IPS DF 6.9 (cell line): Measurements from ENCODE around the gene DLGAP1.
A peak's percentile ranks its signal among the peaks of the same experiment; 100 is the strongest.
"Not testable (repeated sequence)": the region's sequence is repeated elsewhere in the genome, so short reads cannot be mapped to it uniquely, and the experiment has no call there.

Experiments
- DNase-seq: peaks from one replicate; pipeline ENCODE4 v3.0.0-alpha.2; 2013; ENCODE audit warnings: low read depth, low spot score
- H3K27ac ChIP-seq: one replicate; pipeline ENCODE4 v1.5.1; 2013; ENCODE audit warnings: low read length, control low read depth
- H3K27me3 ChIP-seq: 2 replicates; pipeline ENCODE4 v1.6.1; 2013; ENCODE audit warnings: mild to moderate bottlenecking, low read length; ENCODE audit not compliant: control insufficient read depth, insufficient read depth
- H3K36me3 ChIP-seq: 2 replicates; pipeline ENCODE4 v1.6.1; 2013; ENCODE audit warnings: low read length; ENCODE audit not compliant: control insufficient read depth, insufficient read depth
- H3K4me1 ChIP-seq: 2 replicates; pipeline ENCODE4 v1.6.1; 2013; ENCODE audit warnings: low read length; ENCODE audit not compliant: control insufficient read depth, insufficient read depth
- H3K4me3 ChIP-seq: 2 replicates; pipeline ENCODE4 v1.5.1; 2013; ENCODE audit warnings: mild to moderate bottlenecking, low read length
- H3K9me3 ChIP-seq: 2 replicates; pipeline ENCODE4 v1.6.1; 2013; ENCODE audit warnings: low read length, inconsistent platforms; ENCODE audit not compliant: control insufficient read depth, insufficient read depth
- WGBS: extraction: QIAGEN DNeasy Blood & Tissue Kit; methylation state at CpG from one replicate; pipeline ENCODE4 v1.1.7; 2013; ENCODE audit warnings: mixed read lengths, missing lambda C conversion rate; ENCODE audit not compliant: insufficient read length, insufficient coverage; 5-methylcytosine and 5-hydroxymethylcytosine counted together

DLGAP1 gene

DNA sequence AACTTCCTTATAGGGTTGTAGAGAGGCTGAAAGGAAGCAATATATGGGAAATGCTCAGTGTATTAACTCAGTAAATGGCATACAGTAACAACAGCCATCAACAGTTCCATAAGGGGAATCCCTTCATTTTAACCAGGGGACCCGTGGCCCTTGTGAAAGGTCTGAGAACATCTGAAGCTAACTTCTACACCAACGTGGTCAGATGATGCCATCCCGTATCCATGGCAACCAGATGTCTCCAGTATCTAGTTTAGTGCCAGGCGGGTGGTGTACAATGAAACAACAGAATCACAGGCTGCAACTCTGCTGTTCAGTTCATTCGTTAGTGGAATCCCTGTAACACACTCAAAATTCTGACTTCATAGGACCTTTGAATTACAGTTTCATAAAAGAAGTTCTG, 842.8 kb downstream of the DLGAP1 start:
- no peaks in the 10 kb centered on the region for H3K9me3 ChIP-seq
- DNase-seq = no peak
- no peak overlapping the region for H3K27ac ChIP-seq
- peaks cover 1% of the 10 kb centered on the region; the same call in 1 of the 2 replicates for H3K4me1 ChIP-seq
- no peaks in the 10 kb centered on the region for H3K27me3 ChIP-seq
- no CpG with 5 or more reads among the region's 5 CpGs for WGBS
- no peak overlapping the region for H3K4me3 ChIP-seq
- peaks cover 3% of the 10 kb centered on the region; the same call in 1 of the 2 replicates for H3K36me3 ChIP-seq

DNA sequence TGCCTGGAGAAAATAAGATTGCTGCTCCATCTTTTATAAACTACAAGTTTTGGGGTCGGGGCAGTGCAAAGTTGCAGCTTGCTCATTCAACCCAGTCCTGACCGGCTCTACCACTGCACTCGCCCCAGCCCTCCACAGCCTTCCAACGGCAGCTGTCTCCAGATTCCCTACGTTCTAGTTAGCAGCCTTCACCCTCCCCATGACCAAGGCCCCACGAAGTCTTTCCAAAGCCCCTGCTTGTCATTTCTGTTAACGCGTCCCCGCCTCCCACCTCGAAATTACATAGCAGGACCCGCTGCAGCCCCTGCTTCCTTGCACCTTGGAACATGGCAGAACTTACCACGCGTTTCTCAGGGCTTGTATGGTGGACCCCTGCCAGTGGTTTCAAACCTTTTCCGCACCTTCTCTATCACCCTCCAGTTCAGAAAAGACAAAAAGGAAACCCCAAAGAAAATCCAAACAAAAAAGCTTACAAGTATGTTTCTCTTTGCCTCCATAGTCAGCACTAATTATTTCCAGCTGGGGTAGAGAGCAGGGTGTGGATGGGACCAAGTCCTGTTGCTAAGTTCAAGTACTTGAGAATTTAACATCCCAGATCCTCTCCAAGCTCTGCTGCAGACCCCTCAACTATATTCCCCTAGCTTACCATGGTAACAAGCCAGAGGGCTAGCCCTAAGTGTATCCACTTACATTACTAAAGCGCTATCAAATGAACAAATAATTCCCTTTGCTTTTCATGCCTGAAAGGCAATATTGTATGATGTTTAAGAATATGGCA, 843.6 kb downstream of the DLGAP1 start:
- no CpG with 5 or more reads among the region's 15 CpGs for WGBS
- peaks cover 3% of the 10 kb centered on the region; the same call in 1 of the 2 replicates for H3K36me3 ChIP-seq
- DNase-seq = no peak
- H3K9me3 ChIP-seq = no peaks in the 10 kb centered on the region
- no peaks in the 10 kb centered on the region for H3K27me3 ChIP-seq
- no peak overlapping the region for H3K27ac ChIP-seq
- no peak overlapping the region for H3K4me3 ChIP-seq
- H3K4me1 ChIP-seq = peaks cover 1% of the 10 kb centered on the region; the same call in 1 of the 2 replicates

DNA sequence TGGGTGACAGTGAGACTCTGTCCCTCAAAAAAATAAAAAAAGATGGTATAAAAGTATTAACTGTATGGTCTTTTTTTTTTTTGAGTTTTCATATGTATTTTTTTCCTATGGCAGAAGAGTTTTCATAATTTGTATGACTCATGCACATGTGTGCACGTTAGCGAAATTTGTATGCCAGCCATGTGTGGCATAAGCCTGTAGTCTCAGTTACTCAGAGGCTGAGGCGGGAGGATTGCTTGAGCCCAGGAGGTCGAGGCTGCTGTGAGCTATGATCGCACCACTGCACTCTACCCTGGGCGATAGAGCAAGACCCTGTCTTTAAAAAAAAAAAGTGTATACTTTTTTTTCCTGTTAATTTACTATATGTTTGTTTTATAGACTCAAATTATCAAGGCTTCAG, 844.3 kb downstream of the DLGAP1 start:
- WGBS = no CpG with 5 or more reads among the region's 6 CpGs
- peaks cover 1% of the 10 kb centered on the region; the same call in 1 of the 2 replicates for H3K4me1 ChIP-seq

DNA sequence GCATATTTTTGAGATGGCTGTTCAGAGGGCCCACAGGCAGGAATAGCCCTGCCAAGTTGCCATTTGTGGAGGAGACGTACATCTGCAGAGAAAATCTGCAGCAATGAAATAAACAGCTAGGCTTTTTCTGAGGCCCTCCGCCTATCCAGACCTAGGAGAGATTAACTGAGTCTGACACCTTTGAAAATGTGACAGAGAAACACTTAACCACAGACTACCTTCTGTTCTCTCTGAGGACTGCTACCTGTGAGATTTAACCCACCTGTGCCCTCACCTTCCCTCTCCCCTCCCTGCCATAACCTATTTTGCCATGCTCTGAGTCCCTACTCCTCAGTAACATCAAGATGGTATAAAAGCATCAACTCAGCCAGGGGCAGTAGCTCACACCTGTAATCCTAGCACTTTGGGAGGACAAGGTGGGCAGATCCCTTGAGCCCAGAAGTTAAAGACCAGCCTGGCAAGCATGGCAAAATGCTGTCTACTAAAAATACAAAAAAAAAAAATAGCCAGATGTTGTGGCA, 844.9 kb downstream of the DLGAP1 start:
- Histone ChIP-seq H3K9me3 (no peaks in the 10 kb centered on the region), H3K27me3 (no peaks in the 10 kb centered on the region), H3K36me3 (peaks cover 3% of the 10 kb centered on the region; the same call in 1 of the 2 replicates), H3K4me1 (peaks cover 1% of the 10 kb centered on the region; the same call in 1 of the 2 replicates), H3K4me3 (no peak overlapping the region), H3K27ac (no peak overlapping the region)
- DNase-seq = no peak
- WGBS = no CpG with 5 or more reads among the region's 2 CpGs

More for the DNA sequence above, 844.3 kb downstream of the DLGAP1 start:
- no peaks in the 10 kb centered on the region for H3K9me3 ChIP-seq
- H3K36me3 ChIP-seq = peaks cover 3% of the 10 kb centered on the region; the same call in 1 of the 2 replicates
- no peak overlapping the region for H3K27ac ChIP-seq
- H3K4me3 ChIP-seq = no peak overlapping the region
- no peaks in the 10 kb centered on the region for H3K27me3 ChIP-seq
- no peak for DNase-seq

DNA sequence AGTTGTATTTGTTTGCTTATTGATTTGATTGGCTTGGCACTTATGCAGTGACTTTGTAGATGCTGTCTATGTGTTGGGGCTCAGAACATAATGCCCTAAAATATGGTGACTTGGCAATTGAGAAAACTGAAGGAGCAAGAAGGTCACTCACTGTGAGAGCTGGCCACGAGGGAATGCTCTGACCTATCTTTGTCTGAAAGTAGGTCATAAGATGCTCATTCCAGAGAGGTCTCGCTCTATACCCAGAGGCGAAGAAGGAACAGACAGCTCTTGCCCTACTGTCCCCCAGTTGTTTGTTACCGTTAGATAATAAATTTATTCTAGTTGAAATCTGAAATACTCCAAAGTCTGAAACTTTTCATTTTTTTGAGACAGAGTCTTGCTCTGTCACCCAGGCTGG, 846.6 kb downstream of the DLGAP1 start:
- no peaks in the 10 kb centered on the region for H3K27me3 ChIP-seq
- H3K27ac ChIP-seq = no peak overlapping the region
- H3K4me1 ChIP-seq = peaks cover 1% of the 10 kb centered on the region; the same call in 1 of the 2 replicates
- peaks cover 3% of the 10 kb centered on the region; the same call in 1 of the 2 replicates for H3K36me3 ChIP-seq
- H3K4me3 ChIP-seq = no peak overlapping the region
- WGBS = no CpG with 5 or more reads among the region's 4 CpGs
- H3K9me3 ChIP-seq = no peaks in the 10 kb centered on the region
- DNase-seq = no peak

DNA sequence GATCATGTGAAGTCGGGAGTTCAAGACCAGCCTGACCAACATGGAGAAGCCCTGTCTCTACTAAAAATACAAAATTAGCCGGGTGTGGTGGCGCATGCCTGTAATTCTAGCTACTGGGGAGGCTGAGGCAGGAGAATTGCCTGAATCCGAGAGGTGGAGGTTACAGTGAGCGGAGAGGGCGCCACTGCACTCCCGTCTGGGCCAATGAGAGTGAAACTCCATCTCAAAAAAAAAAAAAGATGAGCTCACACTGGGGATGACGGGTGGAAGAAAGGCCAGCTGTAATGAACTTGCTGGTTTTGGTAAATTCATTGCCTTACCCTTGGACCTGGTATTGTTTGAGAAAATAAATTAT, 847.0 kb downstream of the DLGAP1 start:
- not testable (repeated sequence) for H3K36me3 ChIP-seq, DNase-seq, H3K9me3 ChIP-seq, H3K27ac ChIP-seq, H3K4me1 ChIP-seq, H3K27me3 ChIP-seq, H3K4me3 ChIP-seq
- WGBS = no CpG with 5 or more reads among the region's 8 CpGs

DNA sequence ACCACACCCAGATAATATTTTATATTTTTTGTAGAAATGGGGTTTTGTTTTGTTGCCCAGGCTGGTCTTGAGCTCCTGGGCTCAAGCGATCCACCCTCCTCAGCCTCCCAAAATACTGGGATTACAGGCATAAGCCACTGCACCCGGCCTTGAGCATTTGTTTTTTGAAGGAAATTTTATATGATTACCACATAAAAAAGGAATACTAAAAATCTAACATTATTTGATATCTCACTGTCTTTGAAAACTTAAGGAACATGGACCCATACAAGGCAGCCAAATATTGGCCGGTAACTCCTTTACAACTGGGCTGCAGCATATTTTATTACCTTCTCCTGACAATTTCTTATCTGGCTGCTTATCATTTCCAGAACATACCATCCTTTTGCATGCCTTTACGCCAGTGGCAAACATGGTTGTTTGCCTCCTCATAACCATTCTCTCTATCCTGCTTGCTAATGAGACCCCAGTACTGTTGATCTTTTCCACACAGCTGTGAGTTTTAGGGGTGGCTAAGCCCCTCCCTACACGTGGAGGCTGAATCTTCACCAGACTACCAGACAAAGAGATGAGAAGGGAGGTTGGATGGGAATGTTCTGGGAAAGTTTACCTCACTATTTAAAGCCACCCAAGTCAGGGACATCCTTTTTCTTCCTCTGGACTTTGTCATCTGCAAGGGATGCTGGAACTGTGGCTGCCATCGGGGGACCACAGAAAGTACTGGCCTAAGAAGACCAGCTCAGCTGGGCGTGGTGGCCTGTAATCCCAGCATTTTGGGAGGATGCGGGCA, 847.6 kb downstream of the DLGAP1 start:
- peaks cover 3% of the 10 kb centered on the region for H3K4me1 ChIP-seq
- no CpG with 5 or more reads among the region's 8 CpGs for WGBS
- no peaks in the 10 kb centered on the region for H3K9me3 ChIP-seq
- H3K4me3 ChIP-seq = no peak overlapping the region
- DNase-seq = no peak
- no peaks in the 10 kb centered on the region for H3K27me3 ChIP-seq
- no peak overlapping the region for H3K27ac ChIP-seq
- peaks cover 3% of the 10 kb centered on the region; the same call in 1 of the 2 replicates for H3K36me3 ChIP-seq

DNA sequence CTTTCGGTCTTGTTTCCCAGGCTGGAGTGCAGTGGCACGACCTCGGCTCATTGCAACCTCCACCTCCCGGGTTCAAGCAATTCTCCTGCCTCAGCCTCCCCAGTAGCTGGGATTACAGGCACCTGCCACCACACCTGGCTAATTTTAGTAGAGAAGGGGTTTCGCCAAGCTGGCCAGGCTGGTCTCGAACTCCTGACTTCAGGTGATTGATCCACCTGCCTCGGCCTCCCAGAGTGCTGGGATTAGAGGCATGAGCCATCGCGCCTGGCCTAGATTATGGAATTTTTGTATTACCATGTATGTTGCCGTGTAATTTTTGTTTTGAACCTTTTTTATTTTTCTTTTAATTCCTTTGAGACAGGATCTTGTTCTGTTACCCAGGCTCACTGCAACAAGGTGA, 848.2 kb downstream of the DLGAP1 start:
- WGBS = no CpG with 5 or more reads among the region's 10 CpGs
- not testable (repeated sequence) for DNase-seq, H3K4me3 ChIP-seq, H3K36me3 ChIP-seq, H3K4me1 ChIP-seq, H3K9me3 ChIP-seq, H3K27me3 ChIP-seq, H3K27ac ChIP-seq

DNA sequence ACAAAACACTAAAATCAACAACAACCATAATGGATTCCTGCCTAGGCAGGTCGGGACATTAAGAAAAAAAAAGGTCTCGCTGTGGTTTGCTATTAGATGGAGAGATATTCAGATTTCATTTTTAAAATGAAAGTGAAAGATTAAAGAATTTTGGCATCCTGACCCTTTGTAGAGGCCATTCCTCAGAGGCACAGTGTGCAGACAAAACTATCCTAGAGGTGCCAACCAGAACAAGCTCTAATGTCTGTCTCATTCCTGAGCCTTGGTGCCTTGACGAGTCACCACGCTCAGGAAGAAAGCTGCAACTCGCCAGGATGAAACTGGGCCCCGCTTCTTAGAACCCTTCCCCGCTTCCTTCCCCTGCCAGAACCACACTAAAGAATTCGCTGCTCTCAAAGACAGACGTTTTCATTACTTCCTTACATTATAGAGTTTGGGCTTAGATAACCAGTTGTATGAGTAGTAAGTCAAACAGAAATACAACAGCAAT, 849.1 kb downstream of the DLGAP1 start:
- WGBS = no CpG with 5 or more reads among the region's 9 CpGs
- peaks cover 5% of the 10 kb centered on the region for H3K4me1 ChIP-seq
- peaks cover 3% of the 10 kb centered on the region; the same call in 1 of the 2 replicates for H3K36me3 ChIP-seq
- no peak overlapping the region for H3K27ac ChIP-seq
- H3K4me3 ChIP-seq = peak overlapping the region; percentile 6; the same call in 1 of the 2 replicates
- no peaks in the 10 kb centered on the region for H3K27me3 ChIP-seq
- no peak for DNase-seq
- no peaks in the 10 kb centered on the region for H3K9me3 ChIP-seq

DNA sequence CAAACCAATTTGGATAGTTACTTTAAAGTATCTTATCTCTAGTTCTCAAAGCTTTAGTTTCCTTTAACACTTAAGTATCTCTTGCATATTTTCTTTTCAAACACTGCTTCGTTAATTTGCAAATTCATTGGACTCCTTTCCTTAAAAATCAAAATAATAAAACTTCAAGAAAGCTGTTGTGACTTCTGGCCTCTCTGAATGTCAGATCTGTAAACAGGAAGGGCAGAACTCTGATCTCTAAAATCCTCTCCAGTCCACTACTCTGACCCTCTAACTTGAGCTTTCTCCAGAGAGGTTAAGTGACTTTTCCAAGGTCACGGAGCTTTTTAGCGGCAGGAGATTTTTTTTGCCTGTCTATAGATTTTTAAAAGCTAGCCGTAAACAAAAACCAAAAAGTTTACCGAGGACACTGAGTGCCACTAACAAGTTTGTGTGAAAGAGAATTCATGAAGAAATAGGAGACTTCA, 849.6 kb downstream of the DLGAP1 start:
- Histone ChIP-seq H3K9me3 (no peaks in the 10 kb centered on the region), H3K4me3 (peak overlapping the region; percentile 7; the same call in 1 of the 2 replicates), H3K4me1 (peaks cover 5% of the 10 kb centered on the region), H3K27me3 (no peaks in the 10 kb centered on the region), H3K36me3 (peaks cover 3% of the 10 kb centered on the region; the same call in 1 of the 2 replicates), H3K27ac (peak overlapping the region; percentile 94)
- WGBS = no CpG with 5 or more reads among the region's 5 CpGs
- no peak for DNase-seq
